C4-2B (cell line): Measurements from ENCODE around the gene GNPTG.

Source experiments
- ZFX ChIP-seq: fragments of 450-650 bp; IDR thresholded peaks from 2 replicates; pipeline ENCODE4 v1.6.1; 2017
- TF ChIP-seq, protein P1 (sequence below): fragments of 450-650 bp; conservative IDR thresholded peaks from 2 replicates; pipeline ENCODE4 v1.5.1; 2017; ENCODE audit warnings: mild to moderate bottlenecking

DNA sequence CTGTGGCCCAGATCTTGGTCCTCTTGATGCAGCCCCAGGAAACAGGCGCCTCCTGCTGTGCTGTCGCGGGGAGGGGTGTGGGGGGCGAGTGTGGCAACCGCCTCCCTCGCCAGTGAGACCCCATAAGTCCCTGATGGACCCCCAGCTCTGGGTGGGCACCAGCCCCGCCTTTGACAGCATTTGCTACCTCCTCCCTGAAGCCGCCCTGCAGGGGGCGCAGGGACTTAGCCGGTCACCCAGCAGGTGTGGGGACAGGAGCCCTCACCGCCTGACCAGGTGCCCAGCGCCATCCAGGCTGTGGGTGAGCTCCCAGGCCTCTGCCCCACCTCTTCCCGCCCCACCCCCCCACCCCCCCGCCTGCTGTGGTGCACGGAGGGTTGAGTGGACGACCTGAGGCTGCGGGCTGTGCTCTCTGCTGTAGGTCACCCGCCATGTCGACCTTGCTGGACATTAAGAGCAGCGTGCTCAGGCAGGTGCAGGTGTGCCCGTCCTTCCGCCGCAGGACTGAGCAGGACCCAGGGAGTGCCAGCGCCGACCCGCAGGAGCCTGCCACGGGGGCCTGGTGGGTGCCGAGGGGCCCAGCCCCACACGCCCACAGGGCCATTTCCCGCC lies 13.5 kb upstream of the GNPTG start:
- TF ChIP-seq, protein P1, sequence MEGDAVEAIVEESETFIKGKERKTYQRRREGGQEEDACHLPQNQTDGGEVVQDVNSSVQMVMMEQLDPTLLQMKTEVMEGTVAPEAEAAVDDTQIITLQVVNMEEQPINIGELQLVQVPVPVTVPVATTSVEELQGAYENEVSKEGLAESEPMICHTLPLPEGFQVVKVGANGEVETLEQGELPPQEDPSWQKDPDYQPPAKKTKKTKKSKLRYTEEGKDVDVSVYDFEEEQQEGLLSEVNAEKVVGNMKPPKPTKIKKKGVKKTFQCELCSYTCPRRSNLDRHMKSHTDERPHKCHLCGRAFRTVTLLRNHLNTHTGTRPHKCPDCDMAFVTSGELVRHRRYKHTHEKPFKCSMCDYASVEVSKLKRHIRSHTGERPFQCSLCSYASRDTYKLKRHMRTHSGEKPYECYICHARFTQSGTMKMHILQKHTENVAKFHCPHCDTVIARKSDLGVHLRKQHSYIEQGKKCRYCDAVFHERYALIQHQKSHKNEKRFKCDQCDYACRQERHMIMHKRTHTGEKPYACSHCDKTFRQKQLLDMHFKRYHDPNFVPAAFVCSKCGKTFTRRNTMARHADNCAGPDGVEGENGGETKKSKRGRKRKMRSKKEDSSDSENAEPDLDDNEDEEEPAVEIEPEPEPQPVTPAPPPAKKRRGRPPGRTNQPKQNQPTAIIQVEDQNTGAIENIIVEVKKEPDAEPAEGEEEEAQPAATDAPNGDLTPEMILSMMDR = peak; percentile 82
- TF ChIP-seq ZFX = no peak
